ENCODE data around the gene TM6SF1. TPM values are rescaled to one million over a fixed set of nuclear protein-coding genes. Genes with fewer than 3 reads are reported as not detected.
"Not testable (repeated sequence)": the region's sequence is repeated elsewhere in the genome, so short reads cannot be mapped to it uniquely, and the experiment has no call there.

The TM6SF1 gene
- total RNA-seq, 1 donor from 2014 or later = not detected

- TF ChIP-seq EZH2phosphoT487 (IDR thresholded peaks at IDR 0.05) = peak; percentile 1
- TF ChIP-seq, protein P1, sequence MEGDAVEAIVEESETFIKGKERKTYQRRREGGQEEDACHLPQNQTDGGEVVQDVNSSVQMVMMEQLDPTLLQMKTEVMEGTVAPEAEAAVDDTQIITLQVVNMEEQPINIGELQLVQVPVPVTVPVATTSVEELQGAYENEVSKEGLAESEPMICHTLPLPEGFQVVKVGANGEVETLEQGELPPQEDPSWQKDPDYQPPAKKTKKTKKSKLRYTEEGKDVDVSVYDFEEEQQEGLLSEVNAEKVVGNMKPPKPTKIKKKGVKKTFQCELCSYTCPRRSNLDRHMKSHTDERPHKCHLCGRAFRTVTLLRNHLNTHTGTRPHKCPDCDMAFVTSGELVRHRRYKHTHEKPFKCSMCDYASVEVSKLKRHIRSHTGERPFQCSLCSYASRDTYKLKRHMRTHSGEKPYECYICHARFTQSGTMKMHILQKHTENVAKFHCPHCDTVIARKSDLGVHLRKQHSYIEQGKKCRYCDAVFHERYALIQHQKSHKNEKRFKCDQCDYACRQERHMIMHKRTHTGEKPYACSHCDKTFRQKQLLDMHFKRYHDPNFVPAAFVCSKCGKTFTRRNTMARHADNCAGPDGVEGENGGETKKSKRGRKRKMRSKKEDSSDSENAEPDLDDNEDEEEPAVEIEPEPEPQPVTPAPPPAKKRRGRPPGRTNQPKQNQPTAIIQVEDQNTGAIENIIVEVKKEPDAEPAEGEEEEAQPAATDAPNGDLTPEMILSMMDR (IDR thresholded peaks at IDR 0.05) = no peak
- Mint-ChIP-seq H3K9me3 (peaks cover 3% of the 10 kb centered on the region), H3K4me3 (peak overlapping the region; percentile 79), H3K4me1 (peaks cover 23% of the 10 kb centered on the region), H3K27me3 (ENCODE audit: insufficient read depth, low read depth) (no peaks in the 10 kb centered on the region), H3K27ac (no peak overlapping the region), H3K36me3 (peaks cover 6% of the 10 kb centered on the region)
- Histone ChIP-seq H2AFZ (replicated peaks) (peak overlapping the region; percentile 89), H3K9me3 (ENCODE audit: low read depth) (no peaks in the 10 kb centered on the region), H4K20me1 (ENCODE audit: low read depth) (peaks cover 39% of the 10 kb centered on the region), H3K9ac (no peak overlapping the region), H3K4me1 (peaks cover 23% of the 10 kb centered on the region), H3K79me2 (ENCODE audit: low read depth) (peaks cover 40% of the 10 kb centered on the region), H3K4me2 (peak overlapping the region; percentile 91), H3K27me3 (no peaks in the 10 kb centered on the region), H3K4me3 (peak overlapping the region; percentile 95), H3K27ac (no peak overlapping the region), H3F3A (ENCODE audit: low read depth) (peaks cover 23% of the 10 kb centered on the region), H3K36me3 (no peaks in the 10 kb centered on the region)
- DNase-seq (ENCODE audit: low spot score) = no peak
Measured at GRCh38 chr15:83067638-83067962, 39.8 kb upstream of the TM6SF1 start.

DNA sequence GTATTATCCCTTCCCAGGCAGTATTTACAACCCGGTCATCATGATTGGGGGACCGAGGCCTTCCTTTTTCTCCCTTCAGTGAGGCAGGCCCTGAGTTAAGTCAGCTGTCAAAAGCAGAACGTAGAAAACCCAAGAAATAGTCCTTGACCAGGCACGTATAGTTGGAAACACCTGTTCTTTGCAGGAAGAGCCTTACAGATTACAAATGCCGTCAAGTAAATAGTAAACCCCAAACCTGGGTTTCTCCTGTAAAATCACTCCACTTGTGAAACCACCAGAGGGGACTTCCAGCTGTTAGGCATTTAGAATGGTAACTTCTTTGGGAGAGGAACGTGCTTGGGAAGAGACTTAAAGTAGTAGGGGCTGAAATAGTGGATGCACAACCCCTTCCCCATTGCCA lies 39.4 kb upstream of the TM6SF1 start:
- H3K27me3 Mint-ChIP-seq (ENCODE audit: insufficient read depth, low read depth) = no peaks in the 10 kb centered on the region
- Histone ChIP-seq H3K4me2 (peak overlapping the region; percentile 91), H2AFZ (replicated peaks) (peak overlapping the region; percentile 89), H3K9me3 (ENCODE audit: low read depth) (no peaks in the 10 kb centered on the region), H3K79me2 (ENCODE audit: low read depth) (peaks cover 36% of the 10 kb centered on the region), H4K20me1 (ENCODE audit: low read depth) (peaks cover 35% of the 10 kb centered on the region), H3K27me3 (no peaks in the 10 kb centered on the region), H3F3A (ENCODE audit: low read depth) (peaks cover 23% of the 10 kb centered on the region), H3K9ac (no peak overlapping the region), H3K4me1 (peaks cover 23% of the 10 kb centered on the region), H3K4me3 (no peak overlapping the region), H3K36me3 (no peaks in the 10 kb centered on the region), H3K27ac (no peak overlapping the region)
- peaks cover 6% of the 10 kb centered on the region for H3K36me3 Mint-ChIP-seq
- peak overlapping the region; percentile 62 for H3K27ac Mint-ChIP-seq
- H3K4me1 Mint-ChIP-seq = peaks cover 23% of the 10 kb centered on the region
- no peak for TF ChIP-seq EZH2 (IDR thresholded peaks at IDR 0.05)
- TF ChIP-seq, protein P1 (IDR thresholded peaks at IDR 0.05) = no peak
- no peak for TF ChIP-seq EZH2phosphoT487 (IDR thresholded peaks at IDR 0.05)
- H3K4me3 Mint-ChIP-seq = peak overlapping the region; percentile 79
- H3K9me3 Mint-ChIP-seq = peaks cover 6% of the 10 kb centered on the region
- no peak for DNase-seq (ENCODE audit: low spot score)

- not testable (repeated sequence) for H3K27me3 Mint-ChIP-seq (ENCODE audit: insufficient read depth, low read depth); H3K4me2 ChIP-seq; DNase-seq (ENCODE audit: low spot score); H3K27ac ChIP-seq; H3K27ac Mint-ChIP-seq; H3K36me3 ChIP-seq; H3K4me3 ChIP-seq; H3K4me3 Mint-ChIP-seq; H3K9me3 ChIP-seq (ENCODE audit: low read depth); H3K36me3 Mint-ChIP-seq; H3K9ac ChIP-seq; H3K27me3 ChIP-seq; H2AFZ ChIP-seq (replicated peaks)
- H3K9me3 Mint-ChIP-seq = peaks cover 12% of the 10 kb centered on the region
- H3K4me1 ChIP-seq = peaks cover 14% of the 10 kb centered on the region
- H3K4me1 Mint-ChIP-seq = peaks cover 23% of the 10 kb centered on the region
- peaks cover 24% of the 10 kb centered on the region for H3K79me2 ChIP-seq (ENCODE audit: low read depth)
- peaks cover 23% of the 10 kb centered on the region for H3F3A ChIP-seq (ENCODE audit: low read depth)
- H4K20me1 ChIP-seq (ENCODE audit: low read depth) = peaks cover 23% of the 10 kb centered on the region
Measured at GRCh38 chr15:83069211-83069642, 38.2 kb upstream of the TM6SF1 start.

DNA sequence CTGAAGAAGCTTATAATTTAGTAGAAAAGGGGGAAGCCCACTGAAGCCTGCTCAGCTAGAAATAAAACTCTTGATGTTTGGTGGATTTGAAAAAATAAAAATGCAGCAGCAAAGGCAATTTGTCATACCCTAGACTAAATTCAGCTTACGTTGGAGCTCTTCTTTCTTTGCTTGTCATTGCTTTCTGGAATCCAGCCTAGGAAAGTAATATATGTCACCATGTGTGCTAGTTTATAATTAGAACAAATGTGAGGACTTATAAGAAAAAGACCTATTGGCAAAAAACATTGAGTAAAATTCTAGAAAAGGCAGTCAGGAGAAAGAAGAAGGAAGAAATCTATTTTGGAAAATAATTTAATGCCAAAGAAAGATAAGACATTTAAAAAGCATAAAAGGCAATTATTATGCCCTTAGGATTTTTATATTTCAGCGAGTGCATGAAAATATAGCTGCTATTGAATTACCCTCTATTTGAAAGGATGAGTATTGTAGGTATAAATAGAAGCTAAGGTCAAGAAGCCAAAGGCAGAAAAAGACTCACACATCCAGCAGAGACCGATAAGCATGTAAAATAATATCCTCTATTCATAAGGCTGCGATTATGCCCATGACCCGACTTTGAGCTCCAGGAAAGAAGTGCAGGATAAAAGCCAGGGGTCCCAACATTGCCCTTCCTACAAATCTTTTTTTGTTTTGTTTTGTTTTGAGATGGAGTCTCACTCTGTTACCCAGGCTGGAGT lies 29.8 kb upstream of the TM6SF1 start:
- H3K4me2 ChIP-seq = no peak overlapping the region
- Mint-ChIP-seq H3K36me3 (peaks cover 1% of the 10 kb centered on the region), H3K27me3 (ENCODE audit: insufficient read depth, low read depth) (no peaks in the 10 kb centered on the region), H3K4me3 (no peak overlapping the region), H3K9me3 (peaks cover 18% of the 10 kb centered on the region), H3K27ac (no peak overlapping the region), H3K4me1 (no peaks in the 10 kb centered on the region)
- no peak overlapping the region for H3K27ac ChIP-seq
- no peak overlapping the region for H2AFZ ChIP-seq (replicated peaks)
- H3K79me2 ChIP-seq (ENCODE audit: low read depth) = no peaks in the 10 kb centered on the region
- no peaks in the 10 kb centered on the region for H3F3A ChIP-seq (ENCODE audit: low read depth)
- no peak overlapping the region for H3K9ac ChIP-seq
- TF ChIP-seq EZH2 (IDR thresholded peaks at IDR 0.05) = no peak
- no peak for TF ChIP-seq EZH2phosphoT487 (IDR thresholded peaks at IDR 0.05)
- TF ChIP-seq, protein P1 (IDR thresholded peaks at IDR 0.05) = no peak
- DNase-seq (ENCODE audit: low spot score) = no peak
- no peak overlapping the region for H3K4me3 ChIP-seq
- no peaks in the 10 kb centered on the region for H3K36me3 ChIP-seq
- no peaks in the 10 kb centered on the region for H4K20me1 ChIP-seq (ENCODE audit: low read depth)
- no peaks in the 10 kb centered on the region for H3K27me3 ChIP-seq
- H3K9me3 ChIP-seq (ENCODE audit: low read depth) = no peaks in the 10 kb centered on the region
- H3K4me1 ChIP-seq = no peaks in the 10 kb centered on the region
